HEK293T (cell line): ENCODE results near the gene C2CD5.

Experiments
- CTCF ChIA-PET: fragments of 350-600 bp; formaldehyde crosslinking; extraction: SDS; loops from one replicate; lab custom pipeline; 2021; ENCODE audit warnings: antibody characterized with exemption, inconsistent platforms; lab: Yijun Ruan, JAX
- POLR2A ChIA-PET: fragments of 350-600 bp; formaldehyde crosslinking; extraction: SDS; loops from one replicate; lab custom pipeline; 2020; ENCODE audit warnings: antibody characterized with exemption, inconsistent platforms; lab: Yijun Ruan, JAX
- DNase-seq: peaks from one replicate; pipeline ENCODE4 v3.0.0; 2012; ENCODE audit warnings: mixed read lengths; ENCODE audit errors: extremely low spot score
- ARNT ChIP-seq: fragments of 450-650 bp; IDR thresholded peaks from 2 replicates; pipeline ENCODE4 v1.6.1; 2017; ENCODE audit warnings: mild to moderate bottlenecking
- BHLHE40 ChIP-seq: fragments of 450-650 bp; IDR thresholded peaks from 2 replicates; pipeline ENCODE4 v1.6.1; 2016; ENCODE audit warnings: mild to moderate bottlenecking, moderate library complexity, borderline replicate concordance
- CTBP1 ChIP-seq: fragments of 450-650 bp; IDR thresholded peaks from 2 replicates; pipeline ENCODE4 v1.6.1; 2016; ENCODE audit warnings: borderline replicate concordance
- ELF4 ChIP-seq: fragments of 450-650 bp; IDR thresholded peaks from 2 replicates; pipeline ENCODE4 v1.6.1; 2017; ENCODE audit warnings: antibody characterized with exemption
- FOXA1 ChIP-seq: fragments of 450-650 bp; IDR thresholded peaks from 2 replicates; pipeline ENCODE4 v1.6.1; 2016; ENCODE audit warnings: mild to moderate bottlenecking
- FOXM1 ChIP-seq: fragments of 450-650 bp; IDR thresholded peaks from 2 replicates; pipeline ENCODE4 v1.6.1; 2017; ENCODE audit warnings: mild to moderate bottlenecking, borderline replicate concordance
- HDGF ChIP-seq: fragments of 450-650 bp; IDR thresholded peaks from 2 replicates; pipeline ENCODE4 v1.6.1; 2017; ENCODE audit warnings: antibody characterized with exemption, borderline replicate concordance
- L3MBTL2 ChIP-seq: fragments of 450-650 bp; conservative IDR thresholded peaks from 2 replicates; pipeline ENCODE4 v1.6.1; 2016; ENCODE audit warnings: mild to moderate bottlenecking
- LEF1 ChIP-seq: fragments of 450-650 bp; IDR thresholded peaks from 2 replicates; pipeline ENCODE4 v1.6.1; 2017; ENCODE audit warnings: mild to moderate bottlenecking, borderline replicate concordance
- NFRKB ChIP-seq: fragments of 450-650 bp; IDR thresholded peaks from 2 replicates; pipeline ENCODE4 v1.6.1; 2016; ENCODE audit warnings: mild to moderate bottlenecking, moderate library complexity
- SP1 ChIP-seq: fragments of 450-650 bp; IDR thresholded peaks from 2 replicates; pipeline ENCODE4 v1.6.1; 2017
- SUZ12 ChIP-seq: fragments of 450-650 bp; IDR thresholded peaks from 2 replicates; pipeline ENCODE4 v1.6.1; 2016; ENCODE audit warnings: mild to moderate bottlenecking
- TARDBP ChIP-seq: fragments of 450-650 bp; IDR thresholded peaks from 2 replicates; pipeline ENCODE4 v1.6.1; 2016
- ZNF384 ChIP-seq: fragments of 450-650 bp; IDR thresholded peaks from 2 replicates; pipeline ENCODE4 v1.6.1; 2016
- TF ChIP-seq, protein P1 (sequence below): fragments of 450-650 bp; IDR thresholded peaks from 2 replicates; pipeline ENCODE4 v1.6.1; 2016

C2CD5 gene

DNA sequence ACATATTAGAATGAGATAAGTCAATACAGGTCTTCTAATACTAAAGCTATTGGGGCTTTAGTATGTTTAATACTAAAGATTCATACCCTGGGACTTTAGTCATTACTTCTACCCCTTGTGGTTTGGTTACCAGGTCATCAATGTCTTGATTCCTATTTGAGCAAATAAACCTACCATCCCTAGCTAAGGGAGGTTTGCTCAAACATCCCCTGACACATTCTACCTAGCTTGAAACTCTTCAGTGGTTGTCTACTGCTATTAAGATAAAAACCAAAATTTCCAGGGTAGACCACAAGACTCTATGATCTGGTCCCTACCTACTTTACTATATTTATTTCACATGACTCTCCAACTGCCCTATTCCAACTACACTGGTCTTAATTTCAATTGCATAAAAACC, 7.3 kb upstream of the C2CD5 start:
- ChIA-PET CTCF (no interaction called here), POLR2A (no interaction called here)
- DNase-seq, result no peak
- TF ChIP-seq CTBP1 (no peak), HDGF (no peak), TARDBP (no peak)

DNA sequence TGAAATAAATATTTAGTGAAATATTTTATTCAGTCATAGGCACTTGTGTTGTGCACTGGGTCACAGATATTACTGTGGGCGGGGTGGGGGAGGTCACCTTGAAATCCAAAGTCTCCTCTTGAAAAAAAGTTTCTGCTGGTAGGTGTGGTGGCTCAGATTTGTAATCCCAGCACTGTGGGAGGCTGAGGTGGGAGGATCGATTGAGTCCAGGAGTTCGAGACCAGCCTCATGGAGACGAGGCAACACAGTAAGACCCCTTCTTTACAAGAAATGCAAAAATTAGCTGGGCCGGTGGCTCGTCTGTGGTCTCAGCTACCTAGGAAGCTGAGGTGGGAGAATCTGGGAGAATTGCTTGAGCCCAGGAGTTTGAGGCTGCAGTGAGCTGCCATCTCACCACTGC, 913 bp upstream of the C2CD5 start:
- POLR2A ChIA-PET, result interaction anchor here (1.5 to 2.7 kb wide), 4 partner anchors 16 to 85 kb away, joined by 3 to 21 read pairs (median 8); partner anchors contain the start of gene ETNK1
- no peak for TF ChIP-seq BHLHE40
- no peak for TF ChIP-seq TARDBP
- TF ChIP-seq ARNT, result no peak
- TF ChIP-seq FOXA1, result no peak
- TF ChIP-seq L3MBTL2, result no peak
- TF ChIP-seq, protein P1, sequence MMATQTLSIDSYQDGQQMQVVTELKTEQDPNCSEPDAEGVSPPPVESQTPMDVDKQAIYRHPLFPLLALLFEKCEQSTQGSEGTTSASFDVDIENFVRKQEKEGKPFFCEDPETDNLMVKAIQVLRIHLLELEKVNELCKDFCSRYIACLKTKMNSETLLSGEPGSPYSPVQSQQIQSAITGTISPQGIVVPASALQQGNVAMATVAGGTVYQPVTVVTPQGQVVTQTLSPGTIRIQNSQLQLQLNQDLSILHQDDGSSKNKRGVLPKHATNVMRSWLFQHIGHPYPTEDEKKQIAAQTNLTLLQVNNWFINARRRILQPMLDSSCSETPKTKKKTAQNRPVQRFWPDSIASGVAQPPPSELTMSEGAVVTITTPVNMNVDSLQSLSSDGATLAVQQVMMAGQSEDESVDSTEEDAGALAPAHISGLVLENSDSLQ, result no peak
- TF ChIP-seq LEF1, result no peak
- no peak for TF ChIP-seq HDGF
- DNase-seq, result no peak
- CTCF ChIA-PET, result interaction anchor here (0.7 kb wide), 1 partner anchor 46 kb away, joined by 3 read pairs; no protein-coding TSS in a partner anchor

DNA sequence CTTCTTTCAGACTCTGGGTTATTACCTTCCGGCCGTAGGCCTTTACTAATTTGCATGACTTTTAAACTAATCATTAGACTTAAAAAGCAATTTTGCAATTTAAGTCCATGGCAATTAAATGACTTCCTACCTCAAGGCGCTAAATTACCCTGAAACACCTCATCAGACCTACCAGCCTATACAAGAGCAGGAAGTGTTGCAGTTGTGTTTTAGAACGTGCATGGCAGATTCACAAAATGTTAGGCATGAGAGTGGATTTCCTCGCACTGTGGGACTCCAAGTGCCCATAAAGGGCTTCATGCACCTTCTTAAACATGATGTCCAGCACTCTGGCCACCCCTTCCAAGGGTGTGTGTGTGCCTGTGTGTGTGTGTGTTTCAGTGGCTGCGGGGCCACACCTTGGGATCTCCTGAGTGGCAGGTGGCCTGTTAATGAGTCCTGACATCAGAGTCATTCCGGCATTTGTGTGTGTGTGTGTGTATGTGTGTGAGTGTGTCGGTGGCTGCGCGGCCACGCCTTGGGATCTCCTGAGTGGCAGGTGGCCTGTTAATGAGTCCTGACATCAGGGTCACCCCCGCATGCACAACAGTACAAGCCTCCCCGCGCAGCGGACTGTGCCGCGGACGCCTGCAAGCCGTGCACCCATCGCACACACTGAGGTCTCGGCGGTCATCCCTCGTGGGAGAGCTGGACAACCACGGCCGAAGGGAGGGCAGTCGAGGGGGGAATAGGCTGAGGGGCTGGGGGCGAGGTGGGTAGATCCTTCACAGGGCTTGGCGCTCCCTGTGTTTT, 900 bp downstream of the C2CD5 start:
- TF ChIP-seq BHLHE40 (no peak), L3MBTL2 (peak; percentile 47)
- TF ChIP-seq, protein P1, result peak; percentile 92
- peak; percentile 20 for DNase-seq
- CTCF ChIA-PET, result no interaction called here
- POLR2A ChIA-PET, result interaction anchor here (1.2 to 2.7 kb wide), 4 partner anchors 14 to 86 kb away, joined by 4 to 21 read pairs (median 8); partner anchors contain the start of gene ETNK1

DNA sequence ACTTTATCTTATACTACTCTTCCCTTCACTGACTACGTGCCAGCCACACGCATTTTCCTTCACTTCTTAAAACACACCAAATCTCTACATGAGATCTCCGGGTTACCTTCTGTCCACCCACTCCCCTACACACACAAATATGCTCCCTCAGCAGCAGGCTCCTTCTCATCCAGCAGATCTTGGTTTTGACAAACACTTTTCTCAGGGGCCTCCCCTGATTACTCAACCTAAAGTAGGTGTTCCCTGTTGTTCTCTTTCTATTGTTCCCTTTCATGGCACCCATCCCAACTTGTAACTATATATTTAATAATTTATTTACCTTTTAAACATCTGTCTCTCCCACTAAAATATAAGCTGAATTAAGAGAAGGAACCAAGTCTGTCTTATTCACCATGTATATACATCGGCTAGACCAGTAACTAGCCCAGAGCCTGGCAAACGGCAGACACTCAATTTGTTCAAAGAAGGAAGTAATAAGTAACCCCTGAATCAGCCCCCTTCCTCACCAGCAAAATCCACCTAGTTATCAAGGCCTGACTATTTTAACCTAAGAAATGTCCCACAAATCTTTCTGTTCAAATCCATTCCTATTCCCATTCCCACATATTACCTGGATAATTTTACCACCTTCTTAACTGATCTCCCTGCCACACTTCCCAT, 2.7 kb downstream of the C2CD5 start:
- TF ChIP-seq FOXM1, result no peak
- TF ChIP-seq FOXA1, result no peak
- no peak for TF ChIP-seq SUZ12
- no peak for TF ChIP-seq BHLHE40
- no peak for TF ChIP-seq ELF4
- TF ChIP-seq NFRKB, result no peak
- no peak for TF ChIP-seq HDGF
- TF ChIP-seq ZNF384, result no peak
- TF ChIP-seq, protein P1, result no peak
- no peak for TF ChIP-seq ARNT
- no peak for TF ChIP-seq SP1
- TF ChIP-seq LEF1, result no peak
- TF ChIP-seq TARDBP, result no peak
- CTCF ChIA-PET, result no interaction called here
- POLR2A ChIA-PET, result no interaction called here
- no peak for DNase-seq

DNA sequence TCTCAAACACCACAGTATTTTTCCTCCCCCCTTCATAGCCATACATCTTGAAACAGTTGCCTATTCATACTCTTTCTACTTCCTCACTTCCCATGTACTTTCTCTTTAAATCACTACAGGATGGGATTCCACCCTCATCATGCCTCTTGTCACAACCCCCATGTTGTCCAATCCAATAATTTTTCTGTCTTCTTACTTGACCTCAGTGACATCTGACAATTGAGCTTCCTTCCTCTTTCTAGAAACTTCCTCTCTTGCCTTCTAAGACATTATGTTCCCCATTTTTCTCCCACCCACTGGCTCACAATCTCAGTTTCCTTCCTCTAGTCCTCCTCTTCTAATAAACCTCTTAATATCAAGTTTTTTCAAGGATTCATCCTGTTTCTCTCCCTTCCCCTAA, 5.3 kb downstream of the C2CD5 start:
- ChIA-PET CTCF (interaction anchor here (0.6 kb wide), 1 partner anchor 93 kb away, joined by 7 read pairs; no protein-coding TSS in a partner anchor), POLR2A (no interaction called here)
- no peak for DNase-seq
- TF ChIP-seq FOXM1 (no peak), LEF1 (no peak), ARNT (no peak), NFRKB (no peak)
- TF ChIP-seq, protein P1, result no peak

DNA sequence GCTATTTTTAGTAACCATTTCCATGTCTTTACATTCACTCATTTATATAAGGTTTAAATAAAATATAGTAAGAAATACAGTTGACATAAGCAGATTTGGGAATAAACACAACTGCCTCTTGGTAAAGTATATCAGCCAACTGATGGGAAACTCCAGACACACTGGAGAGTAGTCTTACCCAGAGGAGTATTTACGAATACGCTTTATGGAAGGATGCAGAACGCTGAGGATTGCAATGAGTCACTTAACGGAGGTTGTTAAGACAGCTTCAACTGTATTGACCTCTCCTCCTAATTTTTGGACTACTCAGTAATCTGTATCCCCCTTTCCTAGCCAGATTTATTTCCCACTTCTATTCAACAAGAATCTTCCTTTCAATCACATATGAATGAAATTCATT, 6.0 kb downstream of the C2CD5 start:
- TF ChIP-seq FOXM1 (no peak), ELF4 (no peak), SP1 (no peak), BHLHE40 (no peak), L3MBTL2 (no peak), HDGF (no peak), TARDBP (no peak)
- no peak for DNase-seq
- ChIA-PET CTCF (no interaction called here), POLR2A (no interaction called here)
